DND-41 (cell line): ENCODE results near the gene CHAC2.

Experiments
- ATAC-seq: fragments of 200-7000 bp; cut with Tn5 transposase; 3 replicates; pipeline ENCODE4 v1.9.1; 2021; ENCODE audit warnings: low read depth; ENCODE audit not compliant: insufficient read depth
- DNase-seq: peaks from one replicate; pipeline ENCODE4 v3.0.0-alpha.2; 2020
- H2AFZ ChIP-seq: 2 replicates; pipeline ENCODE4 v1.6.0; 2012; ENCODE audit warnings: low read depth, low read length
- H3K27ac ChIP-seq: 2 replicates; pipeline ENCODE4 v1.5.1; 2012; ENCODE audit warnings: low read length, inconsistent platforms
- H3K27me3 ChIP-seq: fragments of 200-600 bp; sonication (generic); 2 replicates; pipeline ENCODE4 v1.6.0; 2012; ENCODE audit warnings: low read length, mild to moderate bottlenecking, inconsistent platforms; ENCODE audit not compliant: insufficient read depth, poor library complexity
- H3K36me3 ChIP-seq: 2 replicates; pipeline ENCODE4 v1.5.1; 2012; ENCODE audit warnings: low read length, inconsistent platforms; ENCODE audit not compliant: insufficient read depth
- H3K4me1 ChIP-seq: 2 replicates; pipeline ENCODE4 v1.5.1; 2012; ENCODE audit warnings: mild to moderate bottlenecking, low read length; ENCODE audit not compliant: insufficient read depth
- H3K4me2 ChIP-seq: 2 replicates; pipeline ENCODE4 v1.6.0; 2012; ENCODE audit warnings: mild to moderate bottlenecking, moderate library complexity, low read length, inconsistent platforms; ENCODE audit not compliant: insufficient read depth
- H3K4me3 ChIP-seq, 2 experiments: fragments of 200-600 bp in 1 of 2; shearing (Covaris generic) in 1 of 2; 2 replicates each; pipeline ENCODE4 v1.5.1; 2012 to 2016; ENCODE audit warnings: inconsistent platforms in 2 of 2, low read length in 2 of 2, mild to moderate bottlenecking in 2 of 2, low read depth in 1 of 2, moderate library complexity in 1 of 2
- H3K79me2 ChIP-seq: 2 replicates; pipeline ENCODE4 v1.6.0; 2012; ENCODE audit warnings: low read length, inconsistent platforms; ENCODE audit not compliant: insufficient read depth
- H3K9ac ChIP-seq: 2 replicates; pipeline ENCODE4 v1.6.0; 2012; ENCODE audit warnings: low read depth, mild to moderate bottlenecking, inconsistent platforms, low read length, moderate library complexity
- H3K9me3 ChIP-seq: 2 replicates; pipeline ENCODE4 v1.5.1; 2012; ENCODE audit warnings: low read length, moderate library complexity, mild to moderate bottlenecking, inconsistent platforms; ENCODE audit not compliant: insufficient read depth, severe bottlenecking
- H4K20me1 ChIP-seq: 2 replicates; pipeline ENCODE4 v1.6.0; 2012; ENCODE audit warnings: low read length; ENCODE audit not compliant: insufficient read depth
- EZH2 ChIP-seq: IDR thresholded peaks from 3 replicates; pipeline ENCODE4 v1.6.1; 2012; ENCODE audit warnings: borderline replicate concordance, low read depth, mild to moderate bottlenecking, moderate library complexity, low read length, inconsistent platforms; ENCODE audit not compliant: severe bottlenecking
- TF ChIP-seq, protein P1 (sequence below): IDR thresholded peaks from 2 replicates; pipeline ENCODE4 v1.5.1; 2012; ENCODE audit warnings: borderline replicate concordance, low read length, moderate library complexity, mild to moderate bottlenecking; ENCODE audit not compliant: poor library complexity, severe bottlenecking; ENCODE audit errors: extremely low read depth

The CHAC2 gene

GRCh38 chr2:53740170-53740569 lies 27.4 kb upstream of the CHAC2 start:
- H3K27me3 ChIP-seq = no peaks in the 10 kb centered on the region
- DNase-seq (no peak), ATAC-seq (no peak)
- H3K4me3 ChIP-seq = no peak overlapping the region
- H3K9me3 ChIP-seq = no peaks in the 10 kb centered on the region
- peaks cover 29% of the 10 kb centered on the region for H3K36me3 ChIP-seq
- peaks cover 3% of the 10 kb centered on the region; the same call in 1 of the 2 replicates for H4K20me1 ChIP-seq
- no peak overlapping the region for H3K27ac ChIP-seq
- no peak overlapping the region for H3K4me2 ChIP-seq
- H3K79me2 ChIP-seq = 0 out of 2 replicates have a peak, but pooled peaks cover 2% of the 10 kb centered on the region
- no peak for TF ChIP-seq EZH2
- TF ChIP-seq, protein P1, sequence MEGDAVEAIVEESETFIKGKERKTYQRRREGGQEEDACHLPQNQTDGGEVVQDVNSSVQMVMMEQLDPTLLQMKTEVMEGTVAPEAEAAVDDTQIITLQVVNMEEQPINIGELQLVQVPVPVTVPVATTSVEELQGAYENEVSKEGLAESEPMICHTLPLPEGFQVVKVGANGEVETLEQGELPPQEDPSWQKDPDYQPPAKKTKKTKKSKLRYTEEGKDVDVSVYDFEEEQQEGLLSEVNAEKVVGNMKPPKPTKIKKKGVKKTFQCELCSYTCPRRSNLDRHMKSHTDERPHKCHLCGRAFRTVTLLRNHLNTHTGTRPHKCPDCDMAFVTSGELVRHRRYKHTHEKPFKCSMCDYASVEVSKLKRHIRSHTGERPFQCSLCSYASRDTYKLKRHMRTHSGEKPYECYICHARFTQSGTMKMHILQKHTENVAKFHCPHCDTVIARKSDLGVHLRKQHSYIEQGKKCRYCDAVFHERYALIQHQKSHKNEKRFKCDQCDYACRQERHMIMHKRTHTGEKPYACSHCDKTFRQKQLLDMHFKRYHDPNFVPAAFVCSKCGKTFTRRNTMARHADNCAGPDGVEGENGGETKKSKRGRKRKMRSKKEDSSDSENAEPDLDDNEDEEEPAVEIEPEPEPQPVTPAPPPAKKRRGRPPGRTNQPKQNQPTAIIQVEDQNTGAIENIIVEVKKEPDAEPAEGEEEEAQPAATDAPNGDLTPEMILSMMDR = peak; percentile 41
- no peak overlapping the region for H2AFZ ChIP-seq
- no peaks in the 10 kb centered on the region for H3K4me1 ChIP-seq
- H3K9ac ChIP-seq = no peak overlapping the region

DNA sequence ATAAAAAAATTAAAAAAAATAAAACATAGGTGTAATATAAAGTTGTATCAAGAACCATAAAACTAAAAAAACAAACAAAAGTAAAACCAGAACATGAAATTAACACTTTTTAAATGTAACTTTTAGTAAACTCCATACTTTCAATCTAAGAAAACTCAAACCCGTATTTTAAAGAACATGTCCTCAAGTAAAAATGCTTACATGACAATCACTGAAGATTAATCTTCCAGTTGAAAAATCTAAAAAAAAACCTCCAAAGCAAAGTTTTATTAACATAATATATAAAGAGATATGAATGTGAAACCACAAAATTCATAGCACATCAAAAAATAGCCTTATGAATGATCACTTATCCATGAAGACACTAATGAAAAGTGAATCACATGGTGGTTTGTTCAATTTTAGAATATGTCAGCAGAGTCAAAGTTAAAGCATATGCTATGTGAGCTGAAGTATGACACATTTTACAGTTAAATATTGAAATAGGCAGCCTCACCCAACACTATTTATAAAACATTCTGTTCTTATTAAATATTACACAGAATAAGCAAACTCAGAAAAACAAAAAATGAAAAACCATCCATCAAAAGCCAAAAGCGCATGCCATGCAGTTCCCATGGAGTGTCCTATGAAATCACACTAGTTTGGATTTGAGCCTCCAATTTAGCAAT lies 23.1 kb upstream of the CHAC2 start:
- 0 out of 2 replicates have a peak, but pooled peaks cover 2% of the 10 kb centered on the region for H3K79me2 ChIP-seq
- H3K27ac ChIP-seq = no peak overlapping the region
- H3K4me2 ChIP-seq = no peak overlapping the region
- no peak overlapping the region for H3K4me3 ChIP-seq
- no peaks in the 10 kb centered on the region for H3K27me3 ChIP-seq
- H3K36me3 ChIP-seq = peaks cover 32% of the 10 kb centered on the region
- no peak overlapping the region for H3K9ac ChIP-seq
- TF ChIP-seq, protein P1 = no peak
- no peak for TF ChIP-seq EZH2
- H3K4me1 ChIP-seq = no peaks in the 10 kb centered on the region
- H4K20me1 ChIP-seq = no peaks in the 10 kb centered on the region
- H2AFZ ChIP-seq = no peak overlapping the region
- ATAC-seq (no peak), DNase-seq (no peak)
- H3K9me3 ChIP-seq = no peaks in the 10 kb centered on the region

GRCh38 chr2:53750041-53750768 lies 17.4 kb upstream of the CHAC2 start:
- TF ChIP-seq, protein P1 = no peak
- no peak for TF ChIP-seq EZH2
- no peaks in the 10 kb centered on the region for H3K4me1 ChIP-seq
- H3K9ac ChIP-seq = no peak overlapping the region
- H3K36me3 ChIP-seq = peaks cover 31% of the 10 kb centered on the region
- H3K9me3 ChIP-seq = no peaks in the 10 kb centered on the region
- DNase-seq (no peak), ATAC-seq (no peak)
- H4K20me1 ChIP-seq = no peaks in the 10 kb centered on the region
- no peaks in the 10 kb centered on the region for H3K27me3 ChIP-seq
- H3K79me2 ChIP-seq = no peaks in the 10 kb centered on the region
- H2AFZ ChIP-seq = no peak overlapping the region
- H3K4me3 ChIP-seq = no peak overlapping the region
- no peak overlapping the region for H3K4me2 ChIP-seq
- no peak overlapping the region for H3K27ac ChIP-seq
